IPS DF 6.9 (cell line): ENCODE results near the gene TSPAN9.

ENCODE experiments used
- DNase-seq: peaks from one replicate; pipeline ENCODE4 v3.0.0-alpha.2; 2013; ENCODE audit warnings: low read depth, low spot score
- H3K27ac ChIP-seq: one replicate; pipeline ENCODE4 v1.5.1; 2013; ENCODE audit warnings: low read length, control low read depth
- H3K27me3 ChIP-seq: 2 replicates; pipeline ENCODE4 v1.6.1; 2013; ENCODE audit warnings: mild to moderate bottlenecking, low read length; ENCODE audit not compliant: control insufficient read depth, insufficient read depth
- H3K36me3 ChIP-seq: 2 replicates; pipeline ENCODE4 v1.6.1; 2013; ENCODE audit warnings: low read length; ENCODE audit not compliant: control insufficient read depth, insufficient read depth
- H3K4me1 ChIP-seq: 2 replicates; pipeline ENCODE4 v1.6.1; 2013; ENCODE audit warnings: low read length; ENCODE audit not compliant: control insufficient read depth, insufficient read depth
- H3K4me3 ChIP-seq: 2 replicates; pipeline ENCODE4 v1.5.1; 2013; ENCODE audit warnings: mild to moderate bottlenecking, low read length
- H3K9me3 ChIP-seq: 2 replicates; pipeline ENCODE4 v1.6.1; 2013; ENCODE audit warnings: low read length, inconsistent platforms; ENCODE audit not compliant: control insufficient read depth, insufficient read depth
- WGBS: extraction: QIAGEN DNeasy Blood & Tissue Kit; methylation state at CpG from one replicate; pipeline ENCODE4 v1.1.7; 2013; ENCODE audit warnings: mixed read lengths, missing lambda C conversion rate; ENCODE audit not compliant: insufficient read length, insufficient coverage; 5-methylcytosine and 5-hydroxymethylcytosine counted together

Gene TSPAN9

GRCh38 chr12:3099146-3099545, 22.0 kb downstream of the TSPAN9 start:
- Histone ChIP-seq H3K4me3 (no peak overlapping the region), H3K36me3 (no peaks in the 10 kb centered on the region), H3K27ac (no peak overlapping the region), H3K4me1 (no peaks in the 10 kb centered on the region), H3K9me3 (peaks cover 1% of the 10 kb centered on the region; the same call in 1 of the 2 replicates), H3K27me3 (no peaks in the 10 kb centered on the region)
- no peak for DNase-seq
- WGBS = no CpG with 5 or more reads among the region's 3 CpGs

GRCh38 chr12:3101309-3102024, 24.3 kb downstream of the TSPAN9 start:
- no peak overlapping the region for H3K27ac ChIP-seq
- H3K27me3 ChIP-seq = no peaks in the 10 kb centered on the region
- no peak for DNase-seq
- H3K4me1 ChIP-seq = 0 out of 2 replicates have a peak, but pooled peaks cover 2% of the 10 kb centered on the region
- no peaks in the 10 kb centered on the region for H3K36me3 ChIP-seq
- WGBS = no CpG with 5 or more reads among the region's 10 CpGs
- H3K9me3 ChIP-seq = no peaks in the 10 kb centered on the region
- H3K4me3 ChIP-seq = no peak overlapping the region

- Histone ChIP-seq H3K27me3 (no peaks in the 10 kb centered on the region), H3K36me3 (no peaks in the 10 kb centered on the region), H3K9me3 (no peaks in the 10 kb centered on the region), H3K27ac (no peak overlapping the region), H3K4me1 (0 out of 2 replicates have a peak, but pooled peaks cover 4% of the 10 kb centered on the region), H3K4me3 (no peak overlapping the region)
- WGBS = no CpG with 5 or more reads among the region's 8 CpGs
- DNase-seq = no peak
These were observed 25.7 kb downstream of the TSPAN9 start for GRCh38 chr12:3102771-3103410.

GRCh38 chr12:3103806-3104205, 26.6 kb downstream of the TSPAN9 start:
- no peaks in the 10 kb centered on the region for H3K27me3 ChIP-seq
- DNase-seq = no peak
- H3K9me3 ChIP-seq = no peaks in the 10 kb centered on the region
- no peaks in the 10 kb centered on the region for H3K36me3 ChIP-seq
- no peak overlapping the region for H3K4me3 ChIP-seq
- no peak overlapping the region for H3K27ac ChIP-seq
- H3K4me1 ChIP-seq = 0 out of 2 replicates have a peak, but pooled peaks cover 4% of the 10 kb centered on the region
- no CpG with 5 or more reads among the region's 7 CpGs for WGBS

- Histone ChIP-seq H3K27ac (no peak overlapping the region), H3K9me3 (no peaks in the 10 kb centered on the region), H3K4me3 (no peak overlapping the region), H3K27me3 (no peaks in the 10 kb centered on the region), H3K36me3 (no peaks in the 10 kb centered on the region), H3K4me1 (0 out of 2 replicates have a peak, but pooled peaks cover 4% of the 10 kb centered on the region)
- no peak for DNase-seq
- WGBS = 100% methylated on average over 10 of the region's 29 CpGs
These were observed 28.7 kb downstream of the TSPAN9 start for GRCh38 chr12:3105690-3106479.

- Histone ChIP-seq H3K9me3 (no peaks in the 10 kb centered on the region), H3K36me3 (no peaks in the 10 kb centered on the region), H3K27me3 (no peaks in the 10 kb centered on the region), H3K27ac (no peak overlapping the region), H3K4me3 (no peak overlapping the region), H3K4me1 (0 out of 2 replicates have a peak, but pooled peaks cover 4% of the 10 kb centered on the region)
- no peak for DNase-seq
- no CpG with 5 or more reads among the region's 7 CpGs for WGBS
These were observed 29.4 kb downstream of the TSPAN9 start for GRCh38 chr12:3106579-3106978.

GRCh38 chr12:3107071-3107583, 29.9 kb downstream of the TSPAN9 start:
- no peak for DNase-seq

GRCh38 chr12:3107954-3108353, 30.8 kb downstream of the TSPAN9 start:
- Histone ChIP-seq H3K27ac (no peak overlapping the region), H3K27me3 (no peaks in the 10 kb centered on the region), H3K4me1 (0 out of 2 replicates have a peak, but pooled peaks cover 4% of the 10 kb centered on the region), H3K36me3 (no peaks in the 10 kb centered on the region), H3K4me3 (no peak overlapping the region), H3K9me3 (no peaks in the 10 kb centered on the region)
- DNase-seq = no peak
- no CpG with 5 or more reads among the region's 3 CpGs for WGBS

More at GRCh38 chr12:3107071-3107583, 29.9 kb downstream of the TSPAN9 start:
- H3K4me1 ChIP-seq = 0 out of 2 replicates have a peak, but pooled peaks cover 4% of the 10 kb centered on the region
- no peaks in the 10 kb centered on the region for H3K36me3 ChIP-seq
- no peak overlapping the region for H3K4me3 ChIP-seq
- no peaks in the 10 kb centered on the region for H3K27me3 ChIP-seq
- H3K9me3 ChIP-seq = no peaks in the 10 kb centered on the region
- WGBS = no CpG with 5 or more reads among the region's 14 CpGs
- H3K27ac ChIP-seq = no peak overlapping the region

- Histone ChIP-seq H3K36me3 (no peaks in the 10 kb centered on the region), H3K9me3 (no peaks in the 10 kb centered on the region), H3K4me3 (no peak overlapping the region), H3K27ac (no peak overlapping the region), H3K4me1 (0 out of 2 replicates have a peak, but pooled peaks cover 3% of the 10 kb centered on the region), H3K27me3 (no peaks in the 10 kb centered on the region)
- WGBS = no CpG with 5 or more reads among the region's 2 CpGs
- no peak for DNase-seq
These were observed 33.4 kb downstream of the TSPAN9 start for GRCh38 chr12:3110578-3110977.

- Histone ChIP-seq H3K27ac (no peak overlapping the region), H3K4me1 (no peaks in the 10 kb centered on the region), H3K9me3 (no peaks in the 10 kb centered on the region), H3K36me3 (no peaks in the 10 kb centered on the region), H3K27me3 (no peaks in the 10 kb centered on the region), H3K4me3 (no peak overlapping the region)
- no peak for DNase-seq
- WGBS = no CpG with 5 or more reads among the region's 8 CpGs
These were observed 36.6 kb downstream of the TSPAN9 start for GRCh38 chr12:3113671-3114325.
